Motor neuron (in vitro differentiated cells): ENCODE data around the gene RMND1. TPM values are rescaled to one million over a fixed set of nuclear protein-coding genes. Genes with fewer than 3 reads are reported as not detected.

Experiments used
- ATAC-seq, 8 experiments: fragments of 200-7000 bp; cut with Tn5 transposase; replicated peaks in 6 of 8; 2 replicates each; pipeline ENCODE4 v1.8.0; 2021; ENCODE audit warnings: mild to moderate bottlenecking in 8 of 8, moderate library complexity in 8 of 8
- H3K27ac ChIP-seq, 2 donors: fragments of 250-450 bp; sonication (Bioruptor Pico); 2 replicates each; pipeline ENCODE4 v1.9.0; 2021; ENCODE audit warnings: antibody characterized with exemption in 2 of 2, mild to moderate bottlenecking in 2 of 2, moderate library complexity in 1 of 2
- H3K4me1 ChIP-seq, 2 donors: fragments of 250-450 bp; sonication (Bioruptor Pico); replicated peaks in 1 of 2; 2 replicates each; pipeline ENCODE4 v1.6.1; 2021; ENCODE audit warnings: antibody characterized with exemption in 2 of 2, mild to moderate bottlenecking in 2 of 2, moderate library complexity in 1 of 2
- H3K4me3 ChIP-seq, 5 donors: fragments of 250-450 bp; sonication (Bioruptor Pico); 2 replicates each; pipeline ENCODE4 v1.9.0; 2021; ENCODE audit warnings: antibody characterized with exemption in 5 of 5, mild to moderate bottlenecking in 5 of 5, moderate library complexity in 4 of 5
- WGBS, 10 experiments: fragments of 450-650 bp; shearing (Covaris generic); methylation state at CpG; one replicate each; pipeline ENCODE4 v1.0.0; 2022; 5-methylcytosine and 5-hydroxymethylcytosine counted together
- in situ Hi-C, 9 experiments: fragments of 400-800 bp; cut with MboI; loops; one replicate each; pipeline ENCODE4 v1.15.0; 2021; ENCODE audit warnings: low sequenced_read_pairs in 9 of 9, low pct_unique_long_range_greater_than_20kb in 2 of 9; ENCODE audit not compliant: unreplicated experiment in 9 of 9
- total RNA-seq, 8 experiments: library from RNA; unstranded; fragments of 300-600 nt; gene quantifications; 2 replicates each; pipeline versions ENCODE4 v1.2.3 to v1.2.4, GENCODE V29; 2022

The RMND1 gene
- total RNA-seq, 8 experiments from 2014 or later: 25.2 to 50.1 (median 36.4) TPM

DNA sequence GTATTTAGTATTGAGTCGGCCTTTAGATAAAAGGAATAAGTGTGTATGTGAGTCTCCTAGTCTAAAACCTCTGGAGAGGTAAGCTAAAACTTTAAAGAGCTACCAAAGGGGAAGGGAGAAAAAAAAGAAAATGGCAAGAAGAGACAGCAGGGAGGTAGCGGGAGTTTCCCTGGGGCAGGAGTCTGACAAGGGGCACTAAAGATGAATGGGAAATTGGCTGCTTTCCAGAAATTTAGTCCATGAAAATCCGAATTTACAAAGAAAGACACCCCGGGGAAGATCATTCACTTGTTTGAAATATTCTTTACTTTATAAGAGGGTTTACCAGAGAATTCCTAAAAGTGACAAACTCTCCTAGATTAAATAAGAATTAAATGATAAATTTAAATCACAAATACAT is 19.3 kb downstream of the RMND1 start:
- no peaks in the 10 kb centered on the region for H3K4me1 ChIP-seq
- in situ Hi-C loops: loop anchor here in 1 of 9 experiments (25.0 kb wide), 1 partner anchor 830 kb away; no protein-coding TSS in a partner anchor
- 51 to 92% (median 83%) methylated on average over 1 to 4 of the region's 4 CpGs for WGBS, 10 experiments

DNA sequence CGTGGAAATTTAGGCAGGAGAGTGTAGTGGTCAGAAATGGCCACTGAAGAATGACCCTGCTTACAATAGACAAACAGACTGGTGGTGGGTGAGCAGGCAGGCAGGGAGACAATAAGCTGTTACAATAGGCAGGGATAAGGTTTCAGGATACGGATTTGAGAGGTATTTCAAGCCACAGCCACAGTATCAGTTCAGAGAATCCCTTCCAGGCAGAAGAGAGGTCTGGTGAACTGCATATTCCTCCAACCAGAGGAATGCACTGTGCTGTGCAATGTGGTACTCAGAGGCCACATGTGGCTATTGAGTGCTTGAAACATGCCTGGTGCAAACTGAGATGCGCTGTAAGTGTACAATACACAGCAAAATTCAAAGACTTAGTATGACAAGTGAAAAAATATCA is 20.6 kb downstream of the RMND1 start:
- in situ Hi-C loops: loop anchor here in 1 of 9 experiments (25.0 kb wide), 1 partner anchor 831 kb away; no protein-coding TSS in a partner anchor

More for the DNA sequence above, 19.3 kb downstream of the RMND1 start:
- no peak for ATAC-seq
- no peak overlapping the region for H3K4me3 ChIP-seq
- H3K27ac ChIP-seq: no peak overlapping the region

DNA sequence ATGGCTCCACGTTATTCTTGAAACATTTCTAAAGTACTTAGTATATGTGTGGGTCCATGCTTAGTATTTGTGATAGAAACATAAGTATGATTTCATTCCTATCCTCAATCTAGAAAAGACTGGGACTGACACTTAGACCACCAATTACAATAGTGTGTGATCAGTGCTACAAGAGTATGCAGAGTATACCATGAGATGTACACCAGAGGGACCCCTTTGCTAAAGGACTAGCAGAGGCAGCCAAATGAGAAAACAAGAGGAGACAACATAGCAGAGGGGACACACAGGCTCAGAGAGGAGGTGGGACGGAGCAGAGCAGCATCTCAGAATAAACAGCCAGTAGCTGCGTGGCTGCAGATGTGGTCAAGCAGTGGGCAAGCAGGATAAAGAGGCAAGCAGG is 21.0 kb downstream of the RMND1 start:
- in situ Hi-C loops: loop anchor here in 1 of 9 experiments (25.0 kb wide), 1 partner anchor 831 kb away; no protein-coding TSS in a partner anchor
- 83 to 100% (median 100%) methylated on average over 1 to 3 of the region's 3 CpGs; no CpG with 5 or more reads in 1 of the 10 experiments for whole genome bisulfite sequencing, 10 experiments
- Histone ChIP-seq H3K27ac (no peak overlapping the region), H3K4me1 (no peaks in the 10 kb centered on the region), H3K4me3 (no peak overlapping the region)
- peak in 4 of 8 experiments; percentile 41 to 67 (median 65) for ATAC-seq

More for the DNA sequence above, 20.6 kb downstream of the RMND1 start:
- H3K4me1 ChIP-seq: no peaks in the 10 kb centered on the region
- no peak overlapping the region for H3K27ac ChIP-seq
- ATAC-seq: peak in 2 of 8 experiments; percentile 52 to 60
- 40 to 100% (median 83%) methylated on average over 1 to 3 of the region's 3 CpGs for WGBS, 10 experiments
- H3K4me3 ChIP-seq: no peak overlapping the region

DNA sequence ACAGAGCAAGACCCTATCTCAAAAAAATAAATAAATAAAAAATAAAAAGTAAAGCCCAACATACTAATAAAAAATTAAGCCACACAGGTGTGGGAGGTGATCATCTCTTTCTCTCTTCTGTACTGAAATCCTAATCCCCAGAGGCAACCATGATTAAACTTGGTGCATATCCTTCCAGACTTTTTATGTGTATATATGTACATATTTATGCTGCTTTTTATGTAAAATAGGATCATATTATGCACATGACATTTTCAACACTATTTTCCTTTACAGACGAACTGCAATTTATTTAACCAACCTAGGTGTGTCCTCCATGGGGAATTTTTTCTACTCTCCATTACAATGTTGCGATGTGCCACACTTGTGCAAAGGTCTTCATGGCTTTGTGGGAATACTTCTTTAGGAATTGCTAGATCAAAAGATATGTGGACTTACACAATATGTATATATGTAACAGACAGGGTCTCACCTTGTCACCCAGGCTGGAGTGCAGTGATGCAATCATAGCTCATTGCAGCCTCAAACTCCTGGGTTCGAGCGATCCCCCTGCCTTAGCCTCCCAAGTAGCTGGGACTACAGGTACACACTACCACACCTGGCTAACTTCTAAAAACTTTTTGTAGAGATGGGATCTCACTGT is 23.7 kb downstream of the RMND1 start:
- 6 to 100% (median 96%) methylated on average over 1 to 3 of the region's 4 CpGs; no CpG with 5 or more reads in 1 of the 10 experiments for WGBS, 10 experiments
- Histone ChIP-seq H3K4me1 (no peaks in the 10 kb centered on the region), H3K27ac (no peak overlapping the region), H3K4me3 (no peak overlapping the region)
- peak in 3 of 8 experiments; percentile 63 to 86 (median 67) for ATAC-seq
- in situ Hi-C loops: loop anchor here in 1 of 9 experiments (25.0 kb wide), 1 partner anchor 834 kb away; no protein-coding TSS in a partner anchor

DNA sequence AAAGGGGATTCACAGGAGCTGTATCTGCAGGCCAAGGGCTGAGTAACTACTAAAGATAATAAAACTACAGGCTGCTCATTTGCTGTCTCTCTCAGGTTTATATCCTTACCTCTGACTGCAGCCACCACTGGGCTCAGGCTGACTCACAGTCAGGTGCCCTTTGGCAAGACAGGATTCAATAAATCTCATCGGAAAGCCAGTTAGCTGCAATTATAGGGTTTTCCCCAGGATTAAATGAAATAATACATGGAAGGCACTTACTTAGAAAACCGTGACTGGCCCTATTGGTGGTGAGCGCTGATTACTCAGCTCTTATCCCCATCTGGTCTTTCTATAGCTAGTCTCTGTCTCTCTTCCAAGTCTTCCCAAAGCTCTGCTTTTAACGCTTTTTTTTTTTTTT is 26.4 kb downstream of the RMND1 start:
- in situ Hi-C loops: loop anchor here in 1 of 9 experiments (25.0 kb wide), 1 partner anchor 837 kb away; no protein-coding TSS in a partner anchor
- ATAC-seq: peak in 4 of 8 experiments; percentile 34 to 45 (median 40)

DNA sequence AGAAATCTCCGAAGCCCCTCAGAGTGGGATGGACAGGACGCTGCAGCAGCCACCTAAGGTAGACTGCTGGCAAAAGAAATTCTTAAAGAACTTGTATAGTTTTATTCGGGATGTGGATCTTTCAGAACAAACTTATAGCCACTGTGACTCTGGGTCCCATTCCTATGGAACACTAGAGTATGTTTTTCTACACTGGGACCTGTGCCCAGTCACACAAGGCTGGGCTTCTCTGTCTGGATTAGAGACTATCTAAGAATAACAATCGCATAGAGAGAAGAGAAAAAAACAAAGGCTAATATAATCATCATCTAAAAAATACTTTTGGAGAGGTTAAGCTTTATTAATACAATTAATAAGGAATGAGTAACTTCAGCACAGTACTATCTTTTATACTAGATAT is 28.9 kb downstream of the RMND1 start:
- in situ Hi-C loops: no loop called here
- 86 to 100% (median 95%) methylated on average over 1 to 4 of the region's 4 CpGs; no CpG with 5 or more reads in 1 of the 10 experiments for WGBS, 10 experiments
- Histone ChIP-seq H3K27ac (no peak overlapping the region), H3K4me1 (no peaks in the 10 kb centered on the region), H3K4me3 (no peak overlapping the region)
- no peak for ATAC-seq

More for the DNA sequence above, 26.4 kb downstream of the RMND1 start:
- 80 to 100% (median 100%) methylated on average over 1 to 4 of the region's 4 CpGs; no CpG with 5 or more reads in 1 of the 10 experiments for WGBS, 10 experiments
- Histone ChIP-seq H3K27ac (no peak overlapping the region), H3K4me1 (no peaks in the 10 kb centered on the region), H3K4me3 (no peak overlapping the region)

DNA sequence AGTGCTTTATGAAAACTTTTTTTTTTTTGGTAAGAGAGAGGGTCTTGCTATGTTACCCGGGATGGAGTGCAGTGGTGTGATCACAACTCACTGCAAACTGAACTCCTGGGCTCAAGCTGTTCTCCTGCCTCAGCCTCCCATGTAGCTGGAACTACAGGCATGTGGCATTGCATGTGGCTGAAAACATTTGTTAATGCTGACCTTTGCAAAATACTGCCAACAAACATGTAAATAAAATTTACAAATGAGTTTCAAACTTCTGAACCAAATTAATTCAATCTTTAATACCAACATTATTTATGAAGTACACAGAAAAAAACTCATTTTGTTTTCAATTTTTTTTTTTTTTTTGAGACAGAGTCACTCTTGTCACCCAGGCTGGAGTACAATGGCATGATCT is 34.4 kb downstream of the RMND1 start:
- Histone ChIP-seq H3K27ac (no peak overlapping the region), H3K4me1 (no peaks in the 10 kb centered on the region), H3K4me3 (no peak overlapping the region)
- in situ Hi-C loops: no loop called here
- ATAC-seq: no peak
- WGBS, 10 experiments: 20 to 100% (median 88%) methylated on average over 1 of the region's 1 CpG; no CpG with 5 or more reads in 5 of the 10 experiments

DNA sequence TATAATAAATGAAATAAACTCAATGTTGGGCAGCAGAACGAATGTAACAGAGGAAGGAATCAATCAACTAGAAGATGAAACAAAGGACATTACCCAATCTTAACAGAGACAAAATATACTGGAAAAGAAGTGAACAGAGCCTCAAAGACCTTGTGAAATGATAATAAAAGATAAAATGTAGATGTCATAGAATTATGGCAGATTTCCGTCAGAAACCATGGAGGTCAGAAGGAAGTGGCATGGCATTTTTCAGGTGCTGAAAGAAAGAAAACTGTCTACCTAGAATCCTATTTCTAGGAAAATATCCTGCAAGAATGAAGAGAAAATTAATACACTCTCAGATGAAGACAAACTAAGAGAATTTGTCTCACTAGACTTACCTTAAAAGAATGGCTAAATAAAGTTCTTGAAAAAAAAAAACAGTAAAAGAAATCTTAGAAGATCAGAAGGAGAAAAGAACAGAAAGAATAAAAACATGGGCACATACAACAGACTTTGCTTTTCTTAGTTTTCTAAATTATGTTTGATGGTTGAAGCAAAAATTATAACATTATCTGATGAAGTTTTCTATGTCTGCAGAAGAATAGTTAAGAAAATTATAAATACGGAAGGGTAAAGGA is 37.2 kb downstream of the RMND1 start:
- H3K27ac ChIP-seq: no peak overlapping the region
- no peaks in the 10 kb centered on the region for H3K4me1 ChIP-seq
- 80 to 100% (median 92%) methylated on average over 1 to 3 of the region's 3 CpGs for WGBS, 10 experiments
- no peak for ATAC-seq
- in situ Hi-C loops: no loop called here
- no peak overlapping the region for H3K4me3 ChIP-seq

DNA sequence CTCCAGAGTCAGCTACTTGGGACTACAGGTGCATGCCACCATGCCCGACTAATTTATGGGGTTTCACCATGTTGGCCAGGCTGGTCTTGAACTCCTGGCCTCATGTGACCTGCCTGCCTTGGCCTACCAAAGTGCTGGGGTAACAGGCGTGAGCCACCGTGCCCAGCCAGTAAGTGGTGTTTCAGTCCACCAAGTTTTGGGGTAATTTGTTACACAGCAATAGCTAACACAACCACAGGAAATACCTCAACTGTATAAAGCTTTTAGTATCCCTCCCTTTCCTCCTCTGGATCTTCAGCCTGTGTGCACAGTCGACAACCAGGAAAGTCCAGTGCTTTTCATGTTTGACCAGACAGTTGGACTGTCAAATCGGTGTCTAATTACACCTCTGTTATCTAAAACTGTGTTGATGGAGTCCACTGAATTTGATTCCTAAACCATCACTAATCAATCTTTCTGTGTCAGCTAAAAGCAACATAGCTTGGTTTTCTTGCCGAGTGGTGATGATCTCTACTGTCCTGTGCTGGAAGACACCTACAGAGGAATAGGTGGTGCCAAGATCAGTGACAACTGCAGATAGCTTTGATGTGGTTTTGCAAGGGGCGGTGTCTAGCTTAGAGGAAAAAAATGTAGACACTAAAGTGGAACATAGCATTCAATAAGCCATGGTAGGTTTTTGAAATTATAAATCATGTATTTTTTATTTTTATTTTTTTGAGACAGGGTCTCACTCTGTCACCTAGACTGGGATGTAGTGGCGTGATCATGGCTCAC is 38.4 kb downstream of the RMND1 start:
- Histone ChIP-seq H3K4me1 (no peaks in the 10 kb centered on the region), H3K4me3 (no peak overlapping the region), H3K27ac (no peak overlapping the region)
- WGBS, 10 experiments: 80 to 100% (median 100%) methylated on average over 1 to 6 of the region's 8 CpGs; no CpG with 5 or more reads in 1 of the 10 experiments
- in situ Hi-C loops: no loop called here
- ATAC-seq: no peak

DNA sequence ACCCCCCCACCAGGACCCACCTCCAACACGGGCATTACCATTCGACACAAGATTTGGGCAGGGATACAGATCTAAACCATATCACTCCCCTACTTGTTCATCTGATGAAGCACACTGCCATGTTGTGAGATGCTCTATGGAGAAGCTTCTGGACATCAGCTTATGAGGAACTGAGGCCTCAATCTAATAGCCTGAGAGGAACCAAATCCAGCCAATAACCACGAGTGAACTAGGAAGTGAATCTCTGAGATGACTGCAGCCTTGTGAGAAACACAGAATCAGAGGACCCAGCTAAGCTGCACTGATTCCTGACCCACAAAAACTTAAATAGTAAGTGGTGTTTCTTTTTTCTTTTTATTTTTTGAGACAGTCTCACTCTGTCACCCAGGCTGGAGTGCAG is 39.0 kb downstream of the RMND1 start:
- no peak for ATAC-seq
- no peaks in the 10 kb centered on the region for H3K4me1 ChIP-seq
- in situ Hi-C loops: no loop called here
- no peak overlapping the region for H3K4me3 ChIP-seq
- 60 to 100% (median 100%) methylated on average over 1 to 3 of the region's 3 CpGs; no CpG with 5 or more reads in 4 of the 10 experiments for WGBS, 10 experiments
- no peak overlapping the region for H3K27ac ChIP-seq

DNA sequence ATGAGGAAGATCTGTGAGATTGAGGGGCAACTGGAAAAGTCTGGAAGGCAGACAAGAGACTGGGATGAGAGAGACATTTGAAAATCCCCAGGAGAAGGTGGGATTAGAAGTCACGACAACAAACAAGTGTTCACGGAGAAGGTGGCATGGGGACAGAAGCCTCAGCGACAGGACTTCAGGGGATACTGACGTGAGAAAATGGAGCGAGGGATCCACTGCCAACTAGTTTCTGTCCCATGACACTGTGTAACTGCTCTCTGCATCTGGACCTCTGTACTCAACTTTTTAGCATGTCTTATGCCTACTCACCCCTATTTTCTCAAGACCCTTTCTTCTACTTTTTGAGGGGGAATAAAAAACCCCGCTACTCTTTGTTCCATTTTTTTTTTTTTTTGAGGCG is 42.2 kb downstream of the RMND1 start:
- no peak overlapping the region for H3K4me3 ChIP-seq
- 80 to 100% (median 96%) methylated on average over 1 to 7 of the region's 7 CpGs; no CpG with 5 or more reads in 1 of the 10 experiments for WGBS, 10 experiments
- H3K27ac ChIP-seq: no peak overlapping the region
- H3K4me1 ChIP-seq: no peaks in the 10 kb centered on the region
- ATAC-seq: no peak
- in situ Hi-C loops: no loop called here

DNA sequence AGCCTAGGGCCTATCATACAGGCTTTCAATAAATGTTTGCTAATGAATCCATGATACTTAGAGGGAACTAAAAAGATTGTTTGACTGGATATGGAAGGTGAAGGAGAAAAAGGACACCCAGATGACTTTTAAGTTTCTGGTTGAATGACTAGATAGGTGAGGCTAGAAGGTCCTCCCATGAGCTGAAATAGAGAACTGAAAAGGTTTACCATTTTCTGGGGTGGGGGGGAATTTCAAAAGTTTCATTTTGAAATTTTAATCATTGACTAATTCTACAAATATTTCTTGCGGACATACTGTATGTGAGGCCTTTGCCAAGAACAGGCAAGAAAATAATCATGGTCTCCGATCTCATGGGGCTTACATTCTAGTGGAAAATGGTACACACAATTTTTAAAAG is 42.7 kb downstream of the RMND1 start:
- in situ Hi-C loops: no loop called here
- no peak overlapping the region for H3K4me3 ChIP-seq
- no peak for ATAC-seq
- H3K4me1 ChIP-seq: no peaks in the 10 kb centered on the region
- 86 to 100% (median 100%) methylated on average over 1 to 2 of the region's 2 CpGs; no CpG with 5 or more reads in 1 of the 10 experiments for WGBS, 10 experiments
- H3K27ac ChIP-seq: no peak overlapping the region

DNA sequence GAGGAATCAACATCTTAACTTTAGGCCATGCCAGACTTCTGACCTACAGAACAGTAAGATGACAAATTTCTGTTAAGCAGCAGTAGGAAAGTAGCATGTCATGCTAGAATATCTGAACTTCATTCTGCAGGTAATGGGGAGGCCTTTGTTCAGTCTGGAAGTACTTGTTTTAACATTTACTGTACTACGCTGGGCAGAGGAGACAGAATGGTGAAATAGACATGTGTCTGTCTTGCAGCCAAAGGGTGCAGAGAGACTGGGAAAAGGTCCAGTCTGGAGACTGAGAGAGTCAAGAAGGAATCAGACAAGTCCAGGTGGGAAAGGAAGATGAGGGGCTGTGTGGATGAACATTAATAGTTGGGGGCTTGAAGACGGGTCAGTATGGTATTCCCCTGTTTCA is 43.1 kb downstream of the RMND1 start:
- WGBS, 10 experiments: 72 to 100% (median 96%) methylated on average over 1 to 2 of the region's 2 CpGs; no CpG with 5 or more reads in 2 of the 10 experiments
- H3K4me3 ChIP-seq: no peak overlapping the region
- no peak overlapping the region for H3K27ac ChIP-seq
- no peaks in the 10 kb centered on the region for H3K4me1 ChIP-seq
- ATAC-seq: no peak
- in situ Hi-C loops: no loop called here
